NCI-H774 (cell line): ENCODE data around the gene MVB12A.

Experiments
- DNase-seq: peaks from one replicate; lab custom pipeline; 2025; lab: John Stamatoyannopoulos, UW

MVB12A gene

GRCh38 chr19:17471410-17472125, 51.7 kb downstream of the MVB12A start:
- no peak for DNase-seq

GRCh38 chr19:17473041-17473440, 53.2 kb downstream of the MVB12A start:
- no peak for DNase-seq
